GM12892 (cell line): Measurements from ENCODE around the gene PPP1R7.

Experiments
- DNase-seq: peaks from one replicate; pipeline ENCODE4 v3.0.0; 2011; ENCODE audit not compliant: insufficient read length
- FAIRE-seq: peaks from 2 replicates; lab custom pipeline; 2011; peaks lifted over from hg19 to GRCh38; lab: Jason Lieb, UNC
- POLR2A ChIP-seq: IDR thresholded peaks from 2 replicates; pipeline ENCODE4 v1.6.1; 2011; ENCODE audit warnings: low read depth, low read length, control low read depth
- POLR2AphosphoS5 ChIP-seq: IDR thresholded peaks from 2 replicates; pipeline ENCODE4 v1.6.1; 2011; ENCODE audit warnings: low read depth, low read length, control low read depth
- TAF1 ChIP-seq: IDR thresholded peaks from 2 replicates; pipeline ENCODE4 v1.6.1; 2011; ENCODE audit warnings: low read depth, mild to moderate bottlenecking, control low read depth, low read length, borderline replicate concordance

PPP1R7 gene

GRCh38 chr2:241224851-241225438 is 74.7 kb downstream of the PPP1R7 start:
- DNase-seq: no peak
- TF ChIP-seq TAF1: no peak
- TF ChIP-seq POLR2AphosphoS5: no peak
- TF ChIP-seq POLR2A: no peak
- FAIRE-seq: no peak

DNA sequence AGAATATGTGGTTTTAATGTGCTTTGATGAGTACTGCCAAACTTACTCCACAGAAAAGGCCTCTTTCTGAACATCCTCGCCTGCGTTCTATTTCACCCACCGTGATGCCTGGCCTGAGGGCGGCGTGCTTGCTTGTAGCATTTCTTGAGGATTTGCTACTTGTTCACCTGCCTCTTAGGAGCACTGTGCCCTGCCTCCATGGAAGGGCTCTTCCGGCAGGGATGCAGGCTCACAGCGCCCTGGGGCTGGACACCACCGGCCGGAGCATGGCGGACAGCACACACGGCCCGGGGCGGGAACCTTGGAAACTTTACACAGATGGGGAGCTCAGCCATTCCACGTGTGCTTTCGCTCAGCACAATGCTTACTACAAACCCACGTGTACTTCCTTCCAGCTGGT is 75.3 kb downstream of the PPP1R7 start:
- FAIRE-seq (no peak), DNase-seq (no peak)
- no peak for TF ChIP-seq POLR2A
- TF ChIP-seq POLR2AphosphoS5: no peak
- TF ChIP-seq TAF1: no peak

DNA sequence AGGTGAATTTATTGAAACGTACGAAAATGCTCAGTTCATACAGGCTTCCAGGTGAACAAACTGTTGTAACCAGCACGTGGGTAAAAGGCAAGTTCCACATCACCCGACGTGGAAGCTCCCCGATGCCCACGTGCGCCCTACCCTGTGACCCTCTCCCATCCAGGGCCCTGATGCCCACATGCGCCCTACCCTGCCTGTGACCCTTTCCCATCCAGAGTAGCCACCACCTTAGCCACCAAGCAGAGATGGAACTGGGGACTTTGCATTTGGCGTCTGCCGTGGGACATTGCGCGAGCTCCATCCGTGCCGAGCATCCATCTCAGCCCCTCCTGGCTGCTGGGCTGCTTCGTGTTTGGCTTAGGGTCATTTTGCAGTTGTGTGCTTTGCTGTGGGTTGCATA is 75.7 kb downstream of the PPP1R7 start:
- DNase-seq (no peak), FAIRE-seq (no peak)
- TF ChIP-seq POLR2A: no peak
- no peak for TF ChIP-seq TAF1
- TF ChIP-seq POLR2AphosphoS5: no peak

- FAIRE-seq (no peak), DNase-seq (no peak)
- TF ChIP-seq POLR2A (0 out of 2 replicates have a peak, but pooled peaks have one; percentile 17), POLR2AphosphoS5 (no peak), TAF1 (no peak)
Observed at GRCh38 chr2:241226723-241227572, 76.7 kb downstream of the PPP1R7 start.

- no peak for TF ChIP-seq POLR2AphosphoS5
- TF ChIP-seq TAF1: no peak
- TF ChIP-seq POLR2A: no peak
- FAIRE-seq (no peak), DNase-seq (no peak)
Observed at GRCh38 chr2:241227594-241227993, 77.3 kb downstream of the PPP1R7 start.

DNA sequence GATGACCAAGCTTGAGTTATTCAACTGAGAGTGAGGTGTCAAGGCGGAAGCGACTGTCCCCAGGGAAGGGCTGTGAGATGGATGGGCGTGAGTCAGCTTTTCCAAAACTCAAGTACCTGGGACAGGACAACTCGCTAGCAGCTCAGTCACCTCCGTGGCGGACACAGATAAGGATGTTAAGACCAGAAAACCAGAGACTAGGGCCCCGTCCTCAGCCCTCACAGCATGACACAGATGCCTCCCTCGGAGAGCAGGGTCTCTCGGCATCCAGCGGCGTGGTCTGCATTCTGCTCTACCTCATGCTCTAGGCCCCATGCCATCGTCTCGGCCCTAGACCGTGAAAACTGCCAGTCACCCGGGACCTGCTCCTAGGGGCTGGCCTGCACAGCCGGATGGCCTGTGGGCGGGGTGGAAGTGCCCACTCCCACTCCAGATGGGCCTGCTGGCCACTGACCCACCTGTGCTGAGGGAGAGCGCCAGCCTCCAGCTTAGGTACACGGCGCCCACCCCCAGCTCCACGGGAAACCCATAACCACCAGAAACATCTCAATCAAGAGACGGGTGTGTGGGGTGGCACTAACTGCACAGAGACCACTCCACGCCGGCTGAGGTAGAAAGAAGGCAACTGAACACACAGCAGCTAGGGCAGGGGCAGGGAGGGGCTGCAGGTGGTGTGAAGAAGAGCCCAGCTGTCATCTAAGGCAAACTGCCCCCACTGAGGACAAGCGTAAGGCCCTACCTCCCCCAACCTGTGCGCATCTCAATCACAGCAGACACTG is 78.0 kb downstream of the PPP1R7 start:
- FAIRE-seq: no peak
- DNase-seq: no peak
- no peak for TF ChIP-seq POLR2A
- no peak; the same call in 1 of the 2 replicates for TF ChIP-seq POLR2AphosphoS5
- no peak for TF ChIP-seq TAF1

- DNase-seq: no peak
- TF ChIP-seq POLR2AphosphoS5 (no peak), POLR2A (no peak), TAF1 (no peak)
- FAIRE-seq: no peak
Observed at GRCh38 chr2:241228860-241229516, 78.7 kb downstream of the PPP1R7 start.

- TF ChIP-seq POLR2AphosphoS5 (no peak), TAF1 (no peak), POLR2A (no peak)
- FAIRE-seq: no peak
- no peak for DNase-seq
Observed at GRCh38 chr2:241229563-241230401, 79.5 kb downstream of the PPP1R7 start.

- FAIRE-seq: no peak
Observed at GRCh38 chr2:241230435-241230834, 80.2 kb downstream of the PPP1R7 start.

DNA sequence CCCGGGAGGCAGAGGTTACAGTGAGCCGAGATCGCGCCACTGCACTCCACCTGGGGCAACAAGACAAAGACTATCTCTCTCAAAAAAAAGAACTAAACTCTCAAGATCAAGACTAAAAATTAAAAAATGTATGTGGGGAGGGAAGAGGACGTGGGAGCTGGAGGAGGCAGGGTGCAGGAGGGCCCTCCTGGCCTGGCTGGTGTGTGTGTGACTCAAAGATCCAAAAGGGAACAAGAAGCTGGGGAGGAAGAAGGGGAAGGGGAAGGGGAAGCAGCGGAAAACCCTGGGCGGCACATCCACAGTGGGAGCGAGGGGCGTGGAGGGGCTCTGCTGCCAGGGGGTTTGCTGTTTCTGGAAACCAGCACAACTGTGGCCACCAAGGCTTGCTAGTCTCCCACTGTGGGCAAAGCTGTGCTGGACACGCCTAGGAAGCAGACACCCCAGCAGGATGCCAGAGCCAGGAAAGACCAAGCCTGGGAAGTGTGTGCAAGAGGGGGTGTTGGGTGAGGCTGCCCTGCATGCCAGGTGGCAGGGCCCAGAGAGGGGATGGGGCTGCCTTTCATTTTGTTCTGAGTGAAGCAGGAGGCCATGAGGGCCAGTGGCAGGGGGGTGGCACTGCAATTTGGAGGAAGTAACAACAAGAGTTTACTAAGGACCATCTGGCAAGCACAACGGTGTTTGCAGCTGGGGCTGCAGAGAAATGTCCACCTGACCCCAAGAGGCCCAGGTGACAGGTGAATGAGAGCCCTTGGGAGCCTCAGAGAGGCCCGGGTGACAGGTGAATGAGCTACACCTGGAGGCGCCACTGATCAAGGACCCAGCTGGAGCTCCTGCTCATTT is 82.7 kb downstream of the PPP1R7 start:
- FAIRE-seq (no peak), DNase-seq (no peak)
- TF ChIP-seq POLR2AphosphoS5 (no peak), POLR2A (no peak), TAF1 (no peak)

More at GRCh38 chr2:241230435-241230834, 80.2 kb downstream of the PPP1R7 start:
- DNase-seq: no peak
- TF ChIP-seq POLR2A: no peak
- no peak for TF ChIP-seq POLR2AphosphoS5
- no peak for TF ChIP-seq TAF1
